Measurements from ENCODE around the gene YOD1.

YOD1 gene

DNA sequence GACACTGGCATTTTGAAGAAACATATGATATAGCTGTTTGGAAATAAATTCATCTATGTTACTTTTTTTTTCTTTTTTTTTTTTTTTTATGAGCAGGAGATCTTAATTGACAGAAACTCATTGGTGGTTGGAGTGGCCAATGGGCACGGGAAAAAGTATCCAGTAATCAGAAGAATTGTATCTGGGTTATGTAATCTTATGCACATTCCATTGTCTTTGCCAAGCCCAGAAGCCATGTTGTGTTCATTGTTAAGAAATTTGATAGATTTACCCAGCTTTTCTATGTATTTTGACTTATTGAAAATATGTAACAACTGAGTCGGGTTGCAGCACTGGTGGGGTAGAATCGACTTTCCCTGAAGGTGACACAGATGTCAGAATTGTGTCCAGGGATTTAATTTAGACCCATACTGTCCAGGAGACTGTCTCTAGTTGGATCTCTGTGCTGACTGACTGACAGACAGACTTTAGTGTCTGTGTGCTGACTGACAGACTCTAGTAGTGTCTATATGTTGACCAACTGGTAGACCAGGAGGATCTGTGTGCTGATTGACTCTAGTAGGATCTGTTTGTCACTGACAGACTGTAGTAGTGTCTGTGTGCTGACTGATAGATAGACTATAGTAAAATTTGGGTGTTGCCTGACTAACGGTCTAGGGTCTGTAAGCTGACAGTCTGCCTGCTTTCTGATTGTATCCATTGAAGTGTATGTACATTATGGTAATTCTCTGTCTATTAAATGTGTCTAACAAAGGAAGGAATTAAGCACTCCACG lies 25.4 kb upstream of the YOD1 start:
- H3K9ac ChIP-seq (ENCODE audit: low read length): no peak overlapping the region
- H3K27ac ChIP-seq (ENCODE audit: low read depth, low read length): no peak overlapping the region
- no peaks in the 10 kb centered on the region for H3K9me2 ChIP-seq (replicated peaks; ENCODE audit: insufficient read depth, low read length)
- TF ChIP-seq, protein P1, sequence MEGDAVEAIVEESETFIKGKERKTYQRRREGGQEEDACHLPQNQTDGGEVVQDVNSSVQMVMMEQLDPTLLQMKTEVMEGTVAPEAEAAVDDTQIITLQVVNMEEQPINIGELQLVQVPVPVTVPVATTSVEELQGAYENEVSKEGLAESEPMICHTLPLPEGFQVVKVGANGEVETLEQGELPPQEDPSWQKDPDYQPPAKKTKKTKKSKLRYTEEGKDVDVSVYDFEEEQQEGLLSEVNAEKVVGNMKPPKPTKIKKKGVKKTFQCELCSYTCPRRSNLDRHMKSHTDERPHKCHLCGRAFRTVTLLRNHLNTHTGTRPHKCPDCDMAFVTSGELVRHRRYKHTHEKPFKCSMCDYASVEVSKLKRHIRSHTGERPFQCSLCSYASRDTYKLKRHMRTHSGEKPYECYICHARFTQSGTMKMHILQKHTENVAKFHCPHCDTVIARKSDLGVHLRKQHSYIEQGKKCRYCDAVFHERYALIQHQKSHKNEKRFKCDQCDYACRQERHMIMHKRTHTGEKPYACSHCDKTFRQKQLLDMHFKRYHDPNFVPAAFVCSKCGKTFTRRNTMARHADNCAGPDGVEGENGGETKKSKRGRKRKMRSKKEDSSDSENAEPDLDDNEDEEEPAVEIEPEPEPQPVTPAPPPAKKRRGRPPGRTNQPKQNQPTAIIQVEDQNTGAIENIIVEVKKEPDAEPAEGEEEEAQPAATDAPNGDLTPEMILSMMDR (IDR thresholded peaks at IDR 0.05; ENCODE audit: insufficient read depth, low read length, poor library complexity, severe bottlenecking): no peak
- no peak for TF ChIP-seq EZH2phosphoT487 (conservative IDR thresholded peaks at IDR 0.05; ENCODE audit: low read length)
- no peaks in the 10 kb centered on the region for H3K79me2 ChIP-seq (ENCODE audit: insufficient read depth, low read length)
- H3K36me3 ChIP-seq (ENCODE audit: low read length): no peaks in the 10 kb centered on the region
- no peak overlapping the region for H3K4me2 ChIP-seq (ENCODE audit: low read depth, low read length, poor library complexity, severe bottlenecking)
- H3F3A ChIP-seq (ENCODE audit: insufficient read depth): no peaks in the 10 kb centered on the region
- H3K4me3 ChIP-seq (ENCODE audit: insufficient read depth, low read length, poor library complexity, severe bottlenecking): no peak overlapping the region
- no peaks in the 10 kb centered on the region for H3K27me3 ChIP-seq (ENCODE audit: low read length)
- no peaks in the 10 kb centered on the region for H3K9me3 ChIP-seq (ENCODE audit: insufficient read depth, low read length)
- no peak overlapping the region for H2AFZ ChIP-seq (ENCODE audit: low read depth, low read length, severe bottlenecking)
- H4K20me1 ChIP-seq (ENCODE audit: low read depth, low read length): no peaks in the 10 kb centered on the region

DNA sequence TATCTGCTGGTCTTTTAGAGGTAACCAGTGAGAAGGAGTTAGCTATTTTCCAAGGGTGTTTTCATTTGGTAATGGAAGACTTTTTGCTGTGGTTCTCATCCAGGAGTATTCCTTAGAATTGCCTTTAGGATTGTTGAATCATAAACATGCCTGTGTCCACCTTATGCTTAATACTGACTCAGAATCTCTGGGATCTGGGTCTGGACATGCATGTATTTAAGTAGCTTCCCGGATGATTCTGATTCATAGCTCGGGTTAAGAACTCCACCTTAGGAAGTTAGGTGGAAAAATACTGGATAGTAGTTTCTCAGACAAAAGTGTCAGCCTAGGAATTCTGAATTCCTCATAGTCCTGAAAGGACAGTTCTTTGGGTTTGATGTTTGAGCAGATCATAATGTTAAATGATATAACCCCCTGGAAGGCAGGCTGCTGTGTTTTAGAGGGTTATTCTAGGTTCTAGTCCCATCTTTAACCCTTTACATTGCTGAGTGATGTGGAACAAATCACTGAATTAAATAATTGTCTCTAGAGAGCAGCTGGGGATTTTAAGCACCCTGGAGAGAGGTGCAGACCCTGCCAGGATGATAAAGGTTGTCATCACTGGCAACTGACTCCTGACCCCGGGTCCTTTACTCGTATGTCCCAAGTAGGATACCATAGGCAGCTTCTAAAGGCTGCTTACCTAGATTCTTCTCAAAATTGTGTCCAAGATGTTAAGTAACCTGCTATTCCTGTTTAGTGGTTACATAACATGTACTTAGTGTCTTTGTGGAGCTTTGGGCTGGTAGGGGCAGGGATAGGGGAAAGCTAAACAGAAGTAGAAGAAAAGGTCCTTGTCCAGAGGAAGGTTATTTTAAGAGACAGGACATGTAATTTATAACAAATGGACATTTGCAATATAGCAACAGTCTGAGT lies 23.2 kb upstream of the YOD1 start:
- TF ChIP-seq, protein P1 (IDR thresholded peaks at IDR 0.05; ENCODE audit: insufficient read depth, low read length, poor library complexity, severe bottlenecking): no peak
- TF ChIP-seq EZH2phosphoT487 (conservative IDR thresholded peaks at IDR 0.05; ENCODE audit: low read length): no peak
- H3K4me3 ChIP-seq (ENCODE audit: insufficient read depth, low read length, poor library complexity, severe bottlenecking): no peak overlapping the region
- H3K27me3 ChIP-seq (ENCODE audit: low read length): no peaks in the 10 kb centered on the region
- H3K9ac ChIP-seq (ENCODE audit: low read length): no peak overlapping the region
- no peaks in the 10 kb centered on the region for H3K9me3 ChIP-seq (ENCODE audit: insufficient read depth, low read length)
- no peaks in the 10 kb centered on the region for H3K9me2 ChIP-seq (replicated peaks; ENCODE audit: insufficient read depth, low read length)
- H4K20me1 ChIP-seq (ENCODE audit: low read depth, low read length): no peaks in the 10 kb centered on the region
- H3K27ac ChIP-seq (ENCODE audit: low read depth, low read length): no peak overlapping the region
- H3K79me2 ChIP-seq (ENCODE audit: insufficient read depth, low read length): no peaks in the 10 kb centered on the region
- H3F3A ChIP-seq (ENCODE audit: insufficient read depth): no peaks in the 10 kb centered on the region
- no peaks in the 10 kb centered on the region for H3K36me3 ChIP-seq (ENCODE audit: low read length)
- H2AFZ ChIP-seq (ENCODE audit: low read depth, low read length, severe bottlenecking): no peak overlapping the region
- no peak overlapping the region for H3K4me2 ChIP-seq (ENCODE audit: low read depth, low read length, poor library complexity, severe bottlenecking)

DNA sequence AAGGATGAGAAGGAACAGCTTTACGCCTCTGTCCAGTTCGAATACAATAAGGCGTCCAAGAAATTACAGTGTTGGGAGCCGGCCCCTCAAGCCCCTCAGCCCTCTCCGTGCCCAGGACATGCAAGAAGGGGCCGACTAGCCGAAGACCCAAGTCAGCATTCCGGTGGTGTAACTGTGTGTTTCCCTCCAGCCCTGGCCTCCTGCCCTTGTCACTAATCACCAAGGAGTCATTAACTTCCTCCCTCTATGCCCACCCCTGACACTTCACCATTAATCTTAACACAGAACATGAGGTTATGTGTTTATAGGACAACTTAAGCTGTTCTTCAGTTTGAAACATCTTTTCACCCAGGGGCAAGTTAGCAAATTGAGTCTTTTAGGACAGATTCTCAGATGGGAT lies 21.2 kb upstream of the YOD1 start:
- Histone ChIP-seq H3K4me3 (ENCODE audit: insufficient read depth, low read length, poor library complexity, severe bottlenecking) (no peak overlapping the region), H3F3A (ENCODE audit: insufficient read depth) (no peaks in the 10 kb centered on the region), H3K79me2 (ENCODE audit: insufficient read depth, low read length) (no peaks in the 10 kb centered on the region), H3K9me2 (replicated peaks; ENCODE audit: insufficient read depth, low read length) (no peaks in the 10 kb centered on the region), H3K36me3 (ENCODE audit: low read length) (no peaks in the 10 kb centered on the region), H3K27me3 (ENCODE audit: low read length) (no peaks in the 10 kb centered on the region), H3K9me3 (ENCODE audit: insufficient read depth, low read length) (no peaks in the 10 kb centered on the region), H3K4me2 (ENCODE audit: low read depth, low read length, poor library complexity, severe bottlenecking) (no peak overlapping the region), H3K9ac (ENCODE audit: low read length) (no peak overlapping the region), H2AFZ (ENCODE audit: low read depth, low read length, severe bottlenecking) (no peak overlapping the region), H3K27ac (ENCODE audit: low read depth, low read length) (no peak overlapping the region), H4K20me1 (ENCODE audit: low read depth, low read length) (no peaks in the 10 kb centered on the region)
- no peak for TF ChIP-seq EZH2phosphoT487 (conservative IDR thresholded peaks at IDR 0.05; ENCODE audit: low read length)
- TF ChIP-seq, protein P1 (IDR thresholded peaks at IDR 0.05; ENCODE audit: insufficient read depth, low read length, poor library complexity, severe bottlenecking): no peak

All from SU-DHL-6 (cell line).